Tibial nerve (tissue), 4 donors: ENCODE data around the gene TNRC18.

Source experiments
- EP300 ChIP-seq, 2 donors: sonication (generic); formaldehyde crosslinking; IDR thresholded peaks; one replicate each; pipeline ENCODE4 v1.6.1; 2017; ENCODE audit warnings: antibody characterized with exemption in 2 of 2, mild to moderate bottlenecking in 1 of 2
- POLR2A ChIP-seq, 2 donors: fragments of 450-650 bp; IDR thresholded peaks; one replicate each; pipeline ENCODE4 v1.6.1; 2017; ENCODE audit warnings: antibody characterized with exemption in 2 of 2, mild to moderate bottlenecking in 2 of 2, moderate library complexity in 2 of 2
- TF ChIP-seq, protein P1 (sequence below), 5 experiments: fragments of 200-600 bp in 3 of 5; fragments of 450-650 bp in 2 of 5; sonication (generic) in 3 of 5; IDR thresholded peaks; one replicate each; pipeline ENCODE4 v1.5.1; 2016 to 2019; ENCODE audit warnings: antibody characterized with exemption in 5 of 5, mild to moderate bottlenecking in 3 of 5, moderate library complexity in 2 of 5

DNA sequence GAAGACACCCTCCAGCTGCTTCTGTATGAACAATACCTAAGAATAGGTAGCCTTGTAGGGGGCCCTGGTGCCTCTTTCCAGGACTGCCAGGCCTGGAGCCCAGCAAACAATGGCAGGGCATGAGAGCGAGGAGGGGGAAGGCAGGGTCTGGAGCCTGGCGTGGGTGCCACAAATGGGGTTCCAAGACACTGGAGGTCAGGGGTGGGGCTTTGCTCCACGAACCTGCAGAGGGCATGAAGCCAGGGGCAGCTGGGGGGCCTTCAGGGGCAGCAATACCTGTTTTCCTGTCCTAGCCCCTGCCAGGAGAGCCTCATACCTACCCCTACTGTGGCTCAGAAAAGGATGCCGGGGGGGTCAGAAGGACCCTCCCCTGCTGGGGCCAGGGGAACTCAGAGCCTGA lies 79.3 kb downstream of the TNRC18 start:
- TF ChIP-seq POLR2A (IDR thresholded peaks at IDR 0.05) = no peak
- TF ChIP-seq, protein P1, sequence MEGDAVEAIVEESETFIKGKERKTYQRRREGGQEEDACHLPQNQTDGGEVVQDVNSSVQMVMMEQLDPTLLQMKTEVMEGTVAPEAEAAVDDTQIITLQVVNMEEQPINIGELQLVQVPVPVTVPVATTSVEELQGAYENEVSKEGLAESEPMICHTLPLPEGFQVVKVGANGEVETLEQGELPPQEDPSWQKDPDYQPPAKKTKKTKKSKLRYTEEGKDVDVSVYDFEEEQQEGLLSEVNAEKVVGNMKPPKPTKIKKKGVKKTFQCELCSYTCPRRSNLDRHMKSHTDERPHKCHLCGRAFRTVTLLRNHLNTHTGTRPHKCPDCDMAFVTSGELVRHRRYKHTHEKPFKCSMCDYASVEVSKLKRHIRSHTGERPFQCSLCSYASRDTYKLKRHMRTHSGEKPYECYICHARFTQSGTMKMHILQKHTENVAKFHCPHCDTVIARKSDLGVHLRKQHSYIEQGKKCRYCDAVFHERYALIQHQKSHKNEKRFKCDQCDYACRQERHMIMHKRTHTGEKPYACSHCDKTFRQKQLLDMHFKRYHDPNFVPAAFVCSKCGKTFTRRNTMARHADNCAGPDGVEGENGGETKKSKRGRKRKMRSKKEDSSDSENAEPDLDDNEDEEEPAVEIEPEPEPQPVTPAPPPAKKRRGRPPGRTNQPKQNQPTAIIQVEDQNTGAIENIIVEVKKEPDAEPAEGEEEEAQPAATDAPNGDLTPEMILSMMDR (IDR thresholded peaks at IDR 0.05) = no peak
- no peak for TF ChIP-seq EP300 (IDR thresholded peaks at IDR 0.05)
